AG04449 (cell line): Measurements from ENCODE around the gene POLR2I.

Source experiments
- CTCF ChIA-PET: fragments of 350-600 bp; formaldehyde crosslinking; extraction: SDS; loops from one replicate; lab custom pipeline; 2021; ENCODE audit warnings: antibody characterized with exemption; lab: Yijun Ruan, JAX
- POLR2A ChIA-PET: fragments of 400-600, 350-600 bp; formaldehyde crosslinking; extraction: SDS; loops from one replicate; lab custom pipeline; 2020; ENCODE audit warnings: antibody characterized with exemption, inconsistent platforms; lab: Yijun Ruan, JAX
- DNase-seq: peaks from one replicate; pipeline ENCODE4 v3.0.0-alpha.2; 2010; ENCODE audit warnings: low read depth, low spot score
- H3K4me3 ChIP-seq: 2 replicates; pipeline ENCODE4 v1.5.1; 2011; ENCODE audit warnings: low read depth, mild to moderate bottlenecking, control low read depth, low read length
- TF ChIP-seq, protein P1 (sequence below): IDR thresholded peaks from one replicate; pipeline ENCODE4 v1.5.1; 2011; ENCODE audit warnings: mild to moderate bottlenecking, moderate library complexity, low read length, control low read depth, inconsistent platforms; ENCODE audit not compliant: insufficient read depth; ENCODE audit errors: missing control alignments

Gene POLR2I

GRCh38 chr19:36142046-36142445, 27.4 kb upstream of the POLR2I start:
- TF ChIP-seq, protein P1, sequence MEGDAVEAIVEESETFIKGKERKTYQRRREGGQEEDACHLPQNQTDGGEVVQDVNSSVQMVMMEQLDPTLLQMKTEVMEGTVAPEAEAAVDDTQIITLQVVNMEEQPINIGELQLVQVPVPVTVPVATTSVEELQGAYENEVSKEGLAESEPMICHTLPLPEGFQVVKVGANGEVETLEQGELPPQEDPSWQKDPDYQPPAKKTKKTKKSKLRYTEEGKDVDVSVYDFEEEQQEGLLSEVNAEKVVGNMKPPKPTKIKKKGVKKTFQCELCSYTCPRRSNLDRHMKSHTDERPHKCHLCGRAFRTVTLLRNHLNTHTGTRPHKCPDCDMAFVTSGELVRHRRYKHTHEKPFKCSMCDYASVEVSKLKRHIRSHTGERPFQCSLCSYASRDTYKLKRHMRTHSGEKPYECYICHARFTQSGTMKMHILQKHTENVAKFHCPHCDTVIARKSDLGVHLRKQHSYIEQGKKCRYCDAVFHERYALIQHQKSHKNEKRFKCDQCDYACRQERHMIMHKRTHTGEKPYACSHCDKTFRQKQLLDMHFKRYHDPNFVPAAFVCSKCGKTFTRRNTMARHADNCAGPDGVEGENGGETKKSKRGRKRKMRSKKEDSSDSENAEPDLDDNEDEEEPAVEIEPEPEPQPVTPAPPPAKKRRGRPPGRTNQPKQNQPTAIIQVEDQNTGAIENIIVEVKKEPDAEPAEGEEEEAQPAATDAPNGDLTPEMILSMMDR, result no peak
- ChIA-PET CTCF (no interaction called here), POLR2A (no interaction called here)
- no peak for DNase-seq
- H3K4me3 ChIP-seq, result no peak overlapping the region

DNA sequence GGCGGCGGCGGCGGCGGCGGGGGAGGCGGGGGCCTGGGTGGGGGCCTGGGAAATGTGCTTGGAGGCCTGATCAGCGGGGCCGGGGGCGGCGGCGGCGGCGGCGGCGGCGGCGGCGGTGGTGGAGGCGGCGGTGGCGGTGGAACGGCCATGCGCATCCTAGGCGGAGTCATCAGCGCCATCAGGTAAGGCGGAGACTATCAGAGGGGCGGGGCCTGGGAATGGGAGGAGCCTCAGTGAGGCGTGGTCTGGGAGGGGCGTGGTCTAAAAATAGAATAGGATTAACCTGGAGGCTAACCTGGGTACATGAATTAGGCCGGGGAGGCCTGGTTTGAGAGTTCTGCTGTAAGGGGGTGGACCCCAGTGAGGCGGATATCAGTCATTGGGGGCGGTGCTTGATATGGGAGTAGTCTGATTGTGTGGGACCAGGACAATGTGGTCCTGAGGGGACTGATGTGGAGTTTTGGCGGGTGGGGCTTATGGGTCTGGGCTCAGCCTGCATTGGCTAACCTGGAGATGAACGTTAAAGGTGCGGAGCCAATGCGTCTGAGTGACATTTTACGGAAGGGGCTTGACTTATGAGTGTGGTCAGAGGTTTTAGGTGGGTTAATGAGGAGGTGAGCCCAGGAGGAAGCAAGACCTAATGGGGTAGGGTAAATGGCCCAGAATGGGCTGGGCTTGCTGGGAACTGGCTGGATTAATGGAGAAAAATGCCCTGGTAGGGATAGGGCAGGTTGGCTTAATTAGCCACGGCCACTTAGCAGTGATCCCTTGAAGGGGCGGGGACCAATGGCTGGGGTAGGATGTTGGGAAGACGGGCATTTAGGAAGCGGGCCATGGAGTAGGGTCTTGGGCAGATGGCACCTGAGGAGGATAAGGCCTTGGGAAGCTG, 26.6 kb upstream of the POLR2I start:
- POLR2A ChIA-PET, result interaction anchor here (2.0 kb wide), 1 partner anchor 13 kb away, joined by 19 read pairs; no protein-coding TSS in a partner anchor
- CTCF ChIA-PET, result no interaction called here
- DNase-seq, result no peak
- H3K4me3 ChIP-seq, result peak overlapping the region; percentile 96
- TF ChIP-seq, protein P1, result no peak

- H3K4me3 ChIP-seq, result peak overlapping the region; percentile 96
- ChIA-PET POLR2A (interaction anchor here (1.0 to 2.0 kb wide), 2 partner anchors 12 to 25 kb away, joined by 3 to 19 read pairs; no protein-coding TSS in a partner anchor), CTCF (interaction anchor here (0.6 kb wide), 1 partner anchor 13 kb away, joined by 3 read pairs; no protein-coding TSS in a partner anchor)
- TF ChIP-seq, protein P1, result no peak
- DNase-seq, result no peak
Observed at GRCh38 chr19:36140304-36141038, 25.8 kb upstream of the POLR2I start.

DNA sequence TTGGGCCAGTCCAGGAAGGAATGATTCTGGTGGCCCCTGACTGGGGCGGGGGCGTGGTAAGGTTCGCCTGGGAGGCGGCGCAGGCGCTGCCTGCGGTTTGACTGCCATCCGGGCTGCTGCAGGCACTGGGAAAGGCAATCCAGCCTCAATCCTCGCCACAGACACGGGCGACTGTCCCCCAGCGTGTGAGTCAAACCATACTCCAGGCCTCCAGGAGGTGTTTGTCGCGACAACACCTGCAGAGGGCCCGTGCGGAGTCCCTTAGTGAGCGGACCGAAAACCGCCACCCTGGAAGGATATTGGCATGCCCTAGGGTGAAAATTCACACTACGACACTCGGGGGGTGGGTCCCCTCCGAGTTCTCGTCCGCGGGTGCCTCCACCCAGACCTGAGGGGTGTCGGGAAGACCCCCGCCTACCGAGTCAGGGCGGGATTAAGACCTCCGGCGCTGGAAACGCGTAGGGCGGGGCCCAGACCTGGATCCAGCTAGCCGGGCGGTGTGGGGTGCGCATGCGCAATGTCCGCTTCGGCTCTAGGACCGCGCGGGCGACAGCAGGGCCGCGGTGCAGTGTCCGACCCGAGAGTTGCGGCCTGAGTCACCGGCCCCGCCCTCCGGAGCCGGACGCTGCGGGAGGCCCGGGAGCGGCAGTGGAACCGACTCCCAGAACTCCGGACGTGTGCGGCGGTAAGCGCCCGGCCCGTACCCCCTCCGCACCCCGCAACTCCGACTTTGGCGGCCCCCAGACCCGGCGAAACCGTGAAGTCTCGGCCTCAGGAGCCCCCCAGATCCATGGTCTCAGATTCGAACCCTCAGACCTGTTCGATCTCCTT, 25.0 kb upstream of the POLR2I start, which contains the start of gene CAPNS1:
Gene CAPNS1 (plus strand): TSS at position 594 of the 831 bp plus-strand sequence. CDS start 946 bp downstream, outside the sequence.
- TF ChIP-seq, protein P1, result no peak
- peak within 1 kb of the TSS; percentile 96 for H3K4me3 ChIP-seq
- ChIA-PET CTCF (interaction anchor here (0.6 to 1.2 kb wide), 2 partner anchors 12 to 30 kb away, joined by 3 to 4 read pairs; no protein-coding TSS in a partner anchor), POLR2A (interaction anchor here (0.6 to 2.0 kb wide), 5 partner anchors 10 to 26 kb away, joined by 3 to 19 read pairs (median 3); no protein-coding TSS in a partner anchor)
- peak; percentile 52 for DNase-seq

- ChIA-PET CTCF (interaction anchor here (1.2 to 4.2 kb wide), 2 partner anchors 11 to 31 kb away, joined by 4 to 26 read pairs; no protein-coding TSS in a partner anchor), POLR2A (interaction anchor here (0.6 to 2.0 kb wide), 6 partner anchors 10 to 26 kb away, joined by 3 to 19 read pairs (median 3); no protein-coding TSS in a partner anchor)
- TF ChIP-seq, protein P1, result no peak
- H3K4me3 ChIP-seq, result peak overlapping the region; percentile 96
- DNase-seq, result no peak
Observed at GRCh38 chr19:36139120-36139472, 24.4 kb upstream of the POLR2I start.
